ENCODE measurements around the gene FAM83E. TPM values are rescaled to one million over a fixed set of nuclear protein-coding genes. Genes with fewer than 3 reads are reported as not detected.

The FAM83E gene
- polyA plus RNA-seq, 2 of the 4 experiments (the other 2 are of a cell fraction), result 0.16 to 0.41 TPM

DNA sequence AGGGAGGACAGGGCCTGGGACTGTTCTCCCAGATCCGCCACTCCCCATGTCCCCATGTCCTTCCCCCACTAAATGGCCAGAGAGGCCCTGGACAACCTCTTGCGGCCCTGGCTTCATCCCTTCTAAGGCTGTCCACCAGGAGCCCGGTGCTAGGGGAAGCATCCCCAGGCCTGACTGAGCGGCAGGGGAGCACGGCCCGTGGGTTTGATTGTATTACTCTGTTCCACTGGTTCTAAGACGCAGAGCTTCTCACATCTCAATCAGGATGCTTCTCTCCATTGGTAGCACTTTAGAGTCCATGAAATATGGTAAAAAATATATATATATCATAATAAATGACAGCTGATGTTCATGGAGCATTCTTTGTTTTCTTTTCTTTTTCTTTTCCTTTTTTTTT, 7.5 kb downstream of the FAM83E start:
- peak overlapping the region in 1 of 2 experiments; percentile 24; a peak in 1 of 6 replicates for H3K27ac ChIP-seq
- H3K4me2 ChIP-seq, result no peak overlapping the region
- FAIRE-seq (no peak), ATAC-seq (no peak), DNase-seq (ENCODE audit: low read depth in 1 of 2, low spot score in 1 of 2) (no peak)
- no peak for TF ChIP-seq SREBF2 (IDR thresholded peaks at IDR 0.05)
- no peak for TF ChIP-seq JUNB (IDR thresholded peaks at IDR 0.05)
- H3K9me3 ChIP-seq, result no peaks in the 10 kb centered on the region
- ChIA-PET CTCF (interaction anchor here (1.1 to 18.9 kb wide), 14 partner anchors 7 to 288 kb away, joined by 3 to 396 read pairs (median 18); partner anchors contain the start of genes KDELR1, RPL18 and SPHK2), POLR2A (interaction anchor here (4.0 kb wide), 1 partner anchor 11 kb away, joined by 70 read pairs; the partner anchor contains the start of genes RPL18 and SPHK2)
- WGBS (ENCODE audit: missing lambda C conversion rate), result 82% methylated on average over 6 of the region's 7 CpGs
- H3K4me3 ChIP-seq, result no peak overlapping the region
- H3K4me1 ChIP-seq, result peaks cover 11% of the 10 kb centered on the region

DNA sequence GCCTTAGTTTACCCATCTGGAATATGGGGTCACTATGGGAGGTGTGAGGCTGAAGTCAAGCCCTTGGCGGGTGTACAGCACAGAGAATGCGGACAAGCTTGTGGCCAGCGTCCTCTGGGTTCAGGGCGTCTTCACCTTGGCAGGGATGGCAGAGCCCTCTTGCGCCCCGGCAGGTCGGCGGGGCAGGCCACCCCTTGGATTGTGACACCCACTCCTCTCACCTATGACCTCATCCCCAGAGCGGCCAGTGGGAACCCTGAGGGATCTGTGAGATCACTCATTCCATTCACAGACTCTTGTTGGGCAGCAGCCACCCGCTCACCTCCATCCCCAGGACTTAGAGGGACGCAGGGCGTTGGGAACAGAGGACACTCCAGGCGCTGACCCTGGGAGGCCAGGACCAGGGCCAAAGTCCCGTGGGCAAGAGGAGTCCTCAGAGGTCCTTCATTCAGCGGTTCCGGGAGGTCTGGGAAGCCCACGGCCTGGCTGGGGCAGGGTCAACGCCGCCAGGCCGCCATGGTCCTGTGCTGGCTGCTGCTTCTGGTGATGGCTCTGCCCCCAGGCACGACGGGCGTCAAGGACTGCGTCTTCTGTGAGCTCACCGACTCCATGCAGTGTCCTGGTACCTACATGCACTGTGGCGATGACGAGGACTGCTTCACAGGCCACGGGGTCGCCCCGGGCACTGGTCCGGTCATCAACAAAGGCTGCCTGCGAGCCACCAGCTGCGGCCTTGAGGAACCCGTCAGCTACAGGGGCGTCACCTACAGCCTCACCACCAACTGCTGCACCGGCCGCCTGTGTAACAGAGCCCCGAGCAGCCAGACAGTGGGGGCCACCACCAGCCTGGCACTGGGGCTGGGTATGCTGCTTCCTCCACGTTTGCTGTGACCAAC, 8.2 kb downstream of the FAM83E start, which contains the start of gene SPACA4:
Gene SPACA4 (plus strand): TSS at position 280 of the 896 bp plus-strand sequence. CDS start 237 bp downstream, at position 517.
- peaks cover 18% of the 10 kb centered on the region for H3K4me1 ChIP-seq
- ATAC-seq (no peak), FAIRE-seq (no peak), DNase-seq (ENCODE audit: low read depth in 1 of 2, low spot score in 1 of 2) (no peak)
- H3K9me3 ChIP-seq, result no peaks in the 10 kb centered on the region
- H3K4me3 ChIP-seq, result no peak within 1 kb of the TSS
- no peak within 1 kb of the TSS for H3K4me2 ChIP-seq
- ChIA-PET POLR2A (interaction anchor here (2.4 kb wide), 1 partner anchor 12 kb away, joined by 10 read pairs; the partner anchor contains the start of genes RPL18 and SPHK2), CTCF (interaction anchor here (1.0 to 18.9 kb wide), 7 partner anchors 12 to 287 kb away, joined by 3 to 396 read pairs (median 55); partner anchors contain the start of genes KDELR1, RPL18 and SPHK2)
- 91% methylated on average over 33 of the region's 39 CpGs for WGBS (ENCODE audit: missing lambda C conversion rate)
- no peak for TF ChIP-seq POLR2AphosphoS2 (conservative IDR thresholded peaks at IDR 0.05; ENCODE audit: low read length)
- TF ChIP-seq CEBPB (IDR thresholded peaks at IDR 0.05), result no peak
- TF ChIP-seq EHF (CRISPR knock-in tag; IDR thresholded peaks at IDR 0.05), result no peak
- TF ChIP-seq HOXB13 (CRISPR knock-in tag; IDR thresholded peaks at IDR 0.05; ENCODE audit: low read depth), result no peak
- no peak for TF ChIP-seq NR3C1 (IDR thresholded peaks at IDR 0.05)
- TF ChIP-seq, protein P1, sequence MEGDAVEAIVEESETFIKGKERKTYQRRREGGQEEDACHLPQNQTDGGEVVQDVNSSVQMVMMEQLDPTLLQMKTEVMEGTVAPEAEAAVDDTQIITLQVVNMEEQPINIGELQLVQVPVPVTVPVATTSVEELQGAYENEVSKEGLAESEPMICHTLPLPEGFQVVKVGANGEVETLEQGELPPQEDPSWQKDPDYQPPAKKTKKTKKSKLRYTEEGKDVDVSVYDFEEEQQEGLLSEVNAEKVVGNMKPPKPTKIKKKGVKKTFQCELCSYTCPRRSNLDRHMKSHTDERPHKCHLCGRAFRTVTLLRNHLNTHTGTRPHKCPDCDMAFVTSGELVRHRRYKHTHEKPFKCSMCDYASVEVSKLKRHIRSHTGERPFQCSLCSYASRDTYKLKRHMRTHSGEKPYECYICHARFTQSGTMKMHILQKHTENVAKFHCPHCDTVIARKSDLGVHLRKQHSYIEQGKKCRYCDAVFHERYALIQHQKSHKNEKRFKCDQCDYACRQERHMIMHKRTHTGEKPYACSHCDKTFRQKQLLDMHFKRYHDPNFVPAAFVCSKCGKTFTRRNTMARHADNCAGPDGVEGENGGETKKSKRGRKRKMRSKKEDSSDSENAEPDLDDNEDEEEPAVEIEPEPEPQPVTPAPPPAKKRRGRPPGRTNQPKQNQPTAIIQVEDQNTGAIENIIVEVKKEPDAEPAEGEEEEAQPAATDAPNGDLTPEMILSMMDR (IDR thresholded peaks at IDR 0.05), result no peak
- no peak for TF ChIP-seq RCOR1 (IDR thresholded peaks at IDR 0.05; ENCODE audit: low read depth, low read length)
- TF ChIP-seq, protein P2, sequence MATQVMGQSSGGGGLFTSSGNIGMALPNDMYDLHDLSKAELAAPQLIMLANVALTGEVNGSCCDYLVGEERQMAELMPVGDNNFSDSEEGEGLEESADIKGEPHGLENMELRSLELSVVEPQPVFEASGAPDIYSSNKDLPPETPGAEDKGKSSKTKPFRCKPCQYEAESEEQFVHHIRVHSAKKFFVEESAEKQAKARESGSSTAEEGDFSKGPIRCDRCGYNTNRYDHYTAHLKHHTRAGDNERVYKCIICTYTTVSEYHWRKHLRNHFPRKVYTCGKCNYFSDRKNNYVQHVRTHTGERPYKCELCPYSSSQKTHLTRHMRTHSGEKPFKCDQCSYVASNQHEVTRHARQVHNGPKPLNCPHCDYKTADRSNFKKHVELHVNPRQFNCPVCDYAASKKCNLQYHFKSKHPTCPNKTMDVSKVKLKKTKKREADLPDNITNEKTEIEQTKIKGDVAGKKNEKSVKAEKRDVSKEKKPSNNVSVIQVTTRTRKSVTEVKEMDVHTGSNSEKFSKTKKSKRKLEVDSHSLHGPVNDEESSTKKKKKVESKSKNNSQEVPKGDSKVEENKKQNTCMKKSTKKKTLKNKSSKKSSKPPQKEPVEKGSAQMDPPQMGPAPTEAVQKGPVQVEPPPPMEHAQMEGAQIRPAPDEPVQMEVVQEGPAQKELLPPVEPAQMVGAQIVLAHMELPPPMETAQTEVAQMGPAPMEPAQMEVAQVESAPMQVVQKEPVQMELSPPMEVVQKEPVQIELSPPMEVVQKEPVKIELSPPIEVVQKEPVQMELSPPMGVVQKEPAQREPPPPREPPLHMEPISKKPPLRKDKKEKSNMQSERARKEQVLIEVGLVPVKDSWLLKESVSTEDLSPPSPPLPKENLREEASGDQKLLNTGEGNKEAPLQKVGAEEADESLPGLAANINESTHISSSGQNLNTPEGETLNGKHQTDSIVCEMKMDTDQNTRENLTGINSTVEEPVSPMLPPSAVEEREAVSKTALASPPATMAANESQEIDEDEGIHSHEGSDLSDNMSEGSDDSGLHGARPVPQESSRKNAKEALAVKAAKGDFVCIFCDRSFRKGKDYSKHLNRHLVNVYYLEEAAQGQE (IDR thresholded peaks at IDR 0.05), result no peak
- TF ChIP-seq JUN (IDR thresholded peaks at IDR 0.05), result no peak
- TF ChIP-seq, protein P3, sequence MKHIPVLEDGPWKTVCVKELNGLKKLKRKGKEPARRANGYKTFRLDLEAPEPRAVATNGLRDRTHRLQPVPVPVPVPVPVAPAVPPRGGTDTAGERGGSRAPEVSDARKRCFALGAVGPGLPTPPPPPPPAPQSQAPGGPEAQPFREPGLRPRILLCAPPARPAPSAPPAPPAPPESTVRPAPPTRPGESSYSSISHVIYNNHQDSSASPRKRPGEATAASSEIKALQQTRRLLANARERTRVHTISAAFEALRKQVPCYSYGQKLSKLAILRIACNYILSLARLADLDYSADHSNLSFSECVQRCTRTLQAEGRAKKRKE (CRISPR knock-in tag; IDR thresholded peaks at IDR 0.05; ENCODE audit: low read depth), result no peak
- no peak for TF ChIP-seq RARB (CRISPR knock-in tag; IDR thresholded peaks at IDR 0.05)
- TF ChIP-seq MAZ (IDR thresholded peaks at IDR 0.05; ENCODE audit: borderline replicate concordance, low read depth, low read length), result no peak
- TF ChIP-seq, protein P4, sequence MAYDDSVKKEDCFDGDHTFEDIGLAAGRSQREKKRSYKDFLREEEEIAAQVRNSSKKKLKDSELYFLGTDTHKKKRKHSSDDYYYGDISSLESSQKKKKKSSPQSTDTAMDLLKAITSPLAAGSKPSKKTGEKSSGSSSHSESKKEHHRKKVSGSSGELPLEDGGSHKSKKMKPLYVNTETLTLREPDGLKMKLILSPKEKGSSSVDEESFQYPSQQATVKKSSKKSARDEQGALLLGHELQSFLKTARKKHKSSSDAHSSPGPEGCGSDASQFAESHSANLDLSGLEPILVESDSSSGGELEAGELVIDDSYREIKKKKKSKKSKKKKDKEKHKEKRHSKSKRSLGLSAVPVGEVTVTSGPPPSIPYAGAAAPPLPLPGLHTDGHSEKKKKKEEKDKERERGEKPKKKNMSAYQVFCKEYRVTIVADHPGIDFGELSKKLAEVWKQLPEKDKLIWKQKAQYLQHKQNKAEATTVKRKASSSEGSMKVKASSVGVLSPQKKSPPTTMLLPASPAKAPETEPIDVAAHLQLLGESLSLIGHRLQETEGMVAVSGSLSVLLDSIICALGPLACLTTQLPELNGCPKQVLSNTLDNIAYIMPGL (CRISPR knock-in tag; IDR thresholded peaks at IDR 0.05; ENCODE audit: borderline replicate concordance), result no peak
- TF ChIP-seq, protein P5, sequence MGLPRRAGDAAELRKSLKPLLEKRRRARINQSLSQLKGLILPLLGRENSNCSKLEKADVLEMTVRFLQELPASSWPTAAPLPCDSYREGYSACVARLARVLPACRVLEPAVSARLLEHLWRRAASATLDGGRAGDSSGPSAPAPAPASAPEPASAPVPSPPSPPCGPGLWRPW (IDR thresholded peaks at IDR 0.05), result no peak
- TF ChIP-seq NFE2L2 (conservative IDR thresholded peaks at IDR 0.05; ENCODE audit: low read length), result no peak
- no peak for TF ChIP-seq RNF2 (IDR thresholded peaks at IDR 0.05; ENCODE audit: borderline replicate concordance, low read depth)
- no peak for TF ChIP-seq CBX2 (IDR thresholded peaks at IDR 0.05; ENCODE audit: borderline replicate concordance, low read depth)
- no peak for TF ChIP-seq JUNB (IDR thresholded peaks at IDR 0.05)
- TF ChIP-seq CHD4 (IDR thresholded peaks at IDR 0.05; ENCODE audit: borderline replicate concordance), result no peak
- peak within 1 kb of the TSS in 1 of 2 experiments; percentile 24; a peak in 1 of 6 replicates for H3K27ac ChIP-seq
